ENCODE data around the gene GFI1B.

GFI1B gene

DNA sequence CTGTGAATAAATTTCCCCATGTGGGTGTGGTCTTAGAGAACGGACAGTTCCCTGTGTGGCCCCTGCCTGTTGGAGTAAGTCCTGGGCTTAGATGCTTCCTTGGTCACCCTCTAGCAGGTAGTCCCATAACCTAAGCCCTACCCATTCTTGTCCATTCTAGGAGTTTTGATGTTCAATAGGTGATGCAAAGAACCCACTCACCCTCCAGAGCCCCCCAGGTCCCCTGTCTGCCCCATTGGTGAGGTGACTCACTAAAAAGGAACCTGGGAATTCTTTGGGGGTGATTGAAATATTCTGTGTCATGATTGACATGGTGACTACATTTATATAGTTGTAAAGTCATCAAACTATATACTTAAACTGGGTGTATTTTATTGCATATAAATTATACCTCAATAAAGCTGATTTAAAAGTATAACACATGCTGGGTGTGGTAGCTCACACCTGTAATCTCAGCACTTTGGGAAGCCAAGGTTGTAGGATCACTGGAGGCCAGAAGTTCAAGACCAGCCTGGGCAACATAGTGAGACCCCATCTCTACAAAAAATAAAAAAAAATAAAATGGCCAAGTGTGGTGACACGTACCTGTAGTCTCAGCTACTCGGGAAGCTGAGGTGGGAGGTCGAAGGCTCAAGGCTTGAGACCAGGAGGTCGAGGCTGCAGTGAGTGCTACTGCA, 31.6 kb downstream of the GFI1B start:
- H3K36me3 ChIP-seq (ENCODE audit: insufficient read depth, low read length): no peaks in the 10 kb centered on the region
- no peaks in the 10 kb centered on the region for H3K9me3 ChIP-seq (ENCODE audit: insufficient read depth, low read depth, low read length)
- no peaks in the 10 kb centered on the region for H3K27me3 ChIP-seq (ENCODE audit: insufficient read depth, low read length, poor library complexity, severe bottlenecking)
- H3K4me2 ChIP-seq (ENCODE audit: low read depth, low read length, poor library complexity, severe bottlenecking): no peak overlapping the region
- H2AFZ ChIP-seq (ENCODE audit: low read length): no peak overlapping the region
- no peak overlapping the region for H3K9ac ChIP-seq (ENCODE audit: low read depth, low read length, poor library complexity, severe bottlenecking)
- TF ChIP-seq CTCF (conservative IDR thresholded peaks at IDR 0.05; ENCODE audit: low read length) (no peak), EZH2phosphoT487 (IDR thresholded peaks at IDR 0.05; ENCODE audit: borderline replicate concordance) (no peak)
- H3K9me2 ChIP-seq (replicated peaks; ENCODE audit: low read depth, low read length): no peaks in the 10 kb centered on the region
- peaks cover 18% of the 10 kb centered on the region for H3K4me1 ChIP-seq (ENCODE audit: insufficient read depth, low read length, poor library complexity, severe bottlenecking)
- H3K4me3 ChIP-seq (ENCODE audit: low read length, poor library complexity, severe bottlenecking): no peak overlapping the region
- H4K20me1 ChIP-seq (ENCODE audit: insufficient read depth, low read length, poor library complexity, severe bottlenecking): no peaks in the 10 kb centered on the region
- H3K79me2 ChIP-seq (ENCODE audit: insufficient read depth, low read length): no peaks in the 10 kb centered on the region
- peaks cover 9% of the 10 kb centered on the region for H3F3A ChIP-seq (ENCODE audit: low read depth)

- Histone ChIP-seq H3F3A (ENCODE audit: low read depth) (no peaks in the 10 kb centered on the region), H4K20me1 (ENCODE audit: insufficient read depth, low read length, poor library complexity, severe bottlenecking) (no peaks in the 10 kb centered on the region), H3K9ac (ENCODE audit: low read depth, low read length, poor library complexity, severe bottlenecking) (no peak overlapping the region), H2AFZ (ENCODE audit: low read length) (no peak overlapping the region), H3K4me1 (ENCODE audit: insufficient read depth, low read length, poor library complexity, severe bottlenecking) (no peaks in the 10 kb centered on the region), H3K4me2 (ENCODE audit: low read depth, low read length, poor library complexity, severe bottlenecking) (no peak overlapping the region), H3K36me3 (ENCODE audit: insufficient read depth, low read length) (no peaks in the 10 kb centered on the region), H3K79me2 (ENCODE audit: insufficient read depth, low read length) (no peaks in the 10 kb centered on the region), H3K27me3 (ENCODE audit: insufficient read depth, low read length, poor library complexity, severe bottlenecking) (no peaks in the 10 kb centered on the region), H3K9me3 (ENCODE audit: insufficient read depth, low read depth, low read length) (no peaks in the 10 kb centered on the region), H3K4me3 (ENCODE audit: low read length, poor library complexity, severe bottlenecking) (no peak overlapping the region), H3K9me2 (replicated peaks; ENCODE audit: low read depth, low read length) (no peaks in the 10 kb centered on the region)
- TF ChIP-seq CTCF (conservative IDR thresholded peaks at IDR 0.05; ENCODE audit: low read length): no peak
- TF ChIP-seq EZH2phosphoT487 (IDR thresholded peaks at IDR 0.05; ENCODE audit: borderline replicate concordance): no peak
Observed at GRCh38 chr9:133014696-133015095, 36.2 kb downstream of the GFI1B start.

- no peaks in the 10 kb centered on the region for H3K36me3 ChIP-seq (ENCODE audit: insufficient read depth, low read length)
- peak overlapping the region; percentile 58 for H3K4me2 ChIP-seq (ENCODE audit: low read depth, low read length, poor library complexity, severe bottlenecking)
- peaks cover 23% of the 10 kb centered on the region for H3K4me1 ChIP-seq (ENCODE audit: insufficient read depth, low read length, poor library complexity, severe bottlenecking)
- no peak overlapping the region for H2AFZ ChIP-seq (ENCODE audit: low read length)
- H3K9me2 ChIP-seq (replicated peaks; ENCODE audit: low read depth, low read length): no peaks in the 10 kb centered on the region
- peak overlapping the region; percentile 61 for H3K4me3 ChIP-seq (ENCODE audit: low read length, poor library complexity, severe bottlenecking)
- no peak for TF ChIP-seq EZH2phosphoT487 (IDR thresholded peaks at IDR 0.05; ENCODE audit: borderline replicate concordance)
- TF ChIP-seq CTCF (conservative IDR thresholded peaks at IDR 0.05; ENCODE audit: low read length): no peak
- no peaks in the 10 kb centered on the region for H3K27me3 ChIP-seq (ENCODE audit: insufficient read depth, low read length, poor library complexity, severe bottlenecking)
- peaks cover 7% of the 10 kb centered on the region for H3K79me2 ChIP-seq (ENCODE audit: insufficient read depth, low read length)
- H3F3A ChIP-seq (ENCODE audit: low read depth): no peaks in the 10 kb centered on the region
- H3K9ac ChIP-seq (ENCODE audit: low read depth, low read length, poor library complexity, severe bottlenecking): peak overlapping the region; percentile 42
- H3K9me3 ChIP-seq (ENCODE audit: insufficient read depth, low read depth, low read length): no peaks in the 10 kb centered on the region
- no peaks in the 10 kb centered on the region for H4K20me1 ChIP-seq (ENCODE audit: insufficient read depth, low read length, poor library complexity, severe bottlenecking)
Observed at GRCh38 chr9:133023117-133023890, 44.8 kb downstream of the GFI1B start.

All from Loucy (cell line).